Thoracic aorta (tissue), 2 donors: Measurements from ENCODE around the gene EFHD1. TPM values are rescaled to one million over a fixed set of nuclear protein-coding genes. Genes with fewer than 3 reads are reported as not detected.
A peak's percentile ranks its signal among the peaks of the same experiment; 100 is the strongest.

ENCODE experiments used
- ATAC-seq: fragments of 150-250 bp; one replicate; pipeline ENCODE4 v1.8.0; 2017; ENCODE audit warnings: low read depth; ENCODE audit not compliant: insufficient number of reproducible peaks, low FRiP score
- DNase-seq: peaks from one replicate; pipeline ENCODE4 v3.0.0-alpha.2; 2020; ENCODE audit warnings: low spot score
- H3K27ac ChIP-seq, 2 donors: fragments of 200-600 bp; sonication (generic); 1 replicate in 1 of 2; 2 replicates in 1 of 2; pipeline ENCODE4 v1.5.1; 2016; ENCODE audit warnings: mild to moderate bottlenecking in 2 of 2, moderate library complexity in 2 of 2
- H3K27me3 ChIP-seq: fragments of 200-600 bp; sonication (generic); replicated peaks from 2 replicates; pipeline ENCODE4 v1.6.0; 2016; ENCODE audit warnings: mild to moderate bottlenecking; ENCODE audit not compliant: insufficient read depth
- H3K36me3 ChIP-seq: fragments of 200-600 bp; sonication (generic); one replicate; pipeline ENCODE4 v1.5.1; 2016
- H3K4me1 ChIP-seq, 2 donors: fragments of 200-600 bp; sonication (generic); 1 replicate in 1 of 2; 2 replicates in 1 of 2; pipeline versions ENCODE4 v1.5.1 to v1.6.0; 2016; ENCODE audit warnings: low read depth in 2 of 2, mild to moderate bottlenecking in 1 of 2; ENCODE audit not compliant: control insufficient read depth in 1 of 2
- H3K4me3 ChIP-seq: fragments of 200-600 bp; sonication (generic); 2 replicates; pipeline ENCODE4 v1.5.1; 2016; ENCODE audit warnings: mild to moderate bottlenecking
- H3K9me3 ChIP-seq: fragments of 200-600 bp; sonication (generic); 2 replicates; pipeline ENCODE4 v1.5.1; 2016
- total RNA-seq, 2 donors: library from RNA; depleted of rRNA; stranded (reverse); fragments of >200 nt; gene quantifications; one replicate each; pipeline versions ENCODE4 v1.1.0 to v1.2.3, GENCODE V29; 2016
- TF ChIP-seq, protein P1 (sequence below): fragments of 200-600 bp; sonication (generic); IDR thresholded peaks from one replicate; pipeline ENCODE4 v1.5.1; 2019; ENCODE audit warnings: antibody characterized with exemption

The EFHD1 gene
- total RNA-seq, 2 donors from 2014 or later = 111 to 211 TPM

GRCh38 chr2:232662486-232663260 lies 29.3 kb downstream of the EFHD1 start:
- Histone ChIP-seq H3K27me3 (no peaks in the 10 kb centered on the region), H3K4me3 (no peak overlapping the region), H3K27ac (no peak overlapping the region), H3K36me3 (peaks cover 3% of the 10 kb centered on the region), H3K9me3 (no peaks in the 10 kb centered on the region), H3K4me1 (peaks cover 17 to 47% of the 10 kb centered on the region in 2 donors)
- DNase-seq = no peak
- ATAC-seq = no peak
- TF ChIP-seq, protein P1, sequence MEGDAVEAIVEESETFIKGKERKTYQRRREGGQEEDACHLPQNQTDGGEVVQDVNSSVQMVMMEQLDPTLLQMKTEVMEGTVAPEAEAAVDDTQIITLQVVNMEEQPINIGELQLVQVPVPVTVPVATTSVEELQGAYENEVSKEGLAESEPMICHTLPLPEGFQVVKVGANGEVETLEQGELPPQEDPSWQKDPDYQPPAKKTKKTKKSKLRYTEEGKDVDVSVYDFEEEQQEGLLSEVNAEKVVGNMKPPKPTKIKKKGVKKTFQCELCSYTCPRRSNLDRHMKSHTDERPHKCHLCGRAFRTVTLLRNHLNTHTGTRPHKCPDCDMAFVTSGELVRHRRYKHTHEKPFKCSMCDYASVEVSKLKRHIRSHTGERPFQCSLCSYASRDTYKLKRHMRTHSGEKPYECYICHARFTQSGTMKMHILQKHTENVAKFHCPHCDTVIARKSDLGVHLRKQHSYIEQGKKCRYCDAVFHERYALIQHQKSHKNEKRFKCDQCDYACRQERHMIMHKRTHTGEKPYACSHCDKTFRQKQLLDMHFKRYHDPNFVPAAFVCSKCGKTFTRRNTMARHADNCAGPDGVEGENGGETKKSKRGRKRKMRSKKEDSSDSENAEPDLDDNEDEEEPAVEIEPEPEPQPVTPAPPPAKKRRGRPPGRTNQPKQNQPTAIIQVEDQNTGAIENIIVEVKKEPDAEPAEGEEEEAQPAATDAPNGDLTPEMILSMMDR = no peak

DNA sequence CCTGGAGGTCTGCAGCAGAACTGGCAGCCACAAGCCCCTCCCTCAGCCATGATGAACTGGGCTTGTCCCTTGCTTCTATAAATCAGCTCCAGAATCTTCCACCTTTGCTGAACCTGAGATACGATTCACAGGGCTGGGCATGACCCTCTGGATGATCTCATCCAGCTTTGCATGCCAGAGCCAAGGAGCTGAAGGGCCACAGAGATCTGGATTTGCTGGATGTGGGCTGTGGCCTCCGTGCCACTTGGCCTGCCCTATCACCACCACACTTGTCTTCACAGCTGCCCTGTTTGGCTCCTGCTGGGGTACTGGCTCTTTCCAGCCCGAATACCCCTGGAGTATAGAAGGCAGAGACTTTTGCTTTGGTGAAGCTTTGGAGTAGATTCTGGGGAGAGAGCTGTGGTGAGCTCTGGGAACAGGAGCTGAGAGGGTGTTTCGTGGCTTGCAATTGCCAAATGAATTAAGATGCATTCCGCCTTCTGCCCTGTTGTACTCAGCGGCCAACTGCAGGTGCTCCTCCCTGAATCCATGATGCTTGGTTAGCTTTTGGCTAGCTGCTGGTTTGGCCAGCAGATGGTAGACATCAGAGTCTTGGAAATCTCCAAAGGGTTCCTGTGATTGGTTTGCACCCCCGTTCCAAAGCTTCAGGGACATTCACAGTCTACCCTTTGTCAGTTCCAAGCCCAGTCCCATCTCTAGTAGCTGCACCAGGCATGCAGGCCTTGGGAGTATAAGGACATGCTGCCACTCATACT lies 32.8 kb downstream of the EFHD1 start:
- H3K27me3 ChIP-seq = no peaks in the 10 kb centered on the region
- peaks cover 8 to 46% of the 10 kb centered on the region in 2 donors for H3K4me1 ChIP-seq
- no peak for DNase-seq
- peaks cover 9% of the 10 kb centered on the region for H3K36me3 ChIP-seq
- TF ChIP-seq, protein P1 = no peak
- no peaks in the 10 kb centered on the region for H3K9me3 ChIP-seq
- peak overlapping the region; percentile 28 to 77 for H3K27ac ChIP-seq
- peak; percentile 10 for ATAC-seq
- no peak overlapping the region for H3K4me3 ChIP-seq

- H3K9me3 ChIP-seq = no peaks in the 10 kb centered on the region
- ATAC-seq (peak; percentile 34), DNase-seq (no peak)
- peaks cover 8 to 56% of the 10 kb centered on the region in 2 donors for H3K4me1 ChIP-seq
- H3K36me3 ChIP-seq = peaks cover 23% of the 10 kb centered on the region
- TF ChIP-seq, protein P1 = no peak
- peak overlapping the region; percentile 49 for H3K4me3 ChIP-seq
- peak overlapping the region; percentile 73 to 77 for H3K27ac ChIP-seq
- H3K27me3 ChIP-seq = no peaks in the 10 kb centered on the region
Observed at GRCh38 chr2:232667989-232668583, 34.7 kb downstream of the EFHD1 start.

GRCh38 chr2:232668805-232669444 lies 35.5 kb downstream of the EFHD1 start:
- H3K9me3 ChIP-seq = no peaks in the 10 kb centered on the region
- H3K36me3 ChIP-seq = peaks cover 29% of the 10 kb centered on the region
- DNase-seq (no peak), ATAC-seq (no peak)
- H3K27me3 ChIP-seq = no peaks in the 10 kb centered on the region
- H3K27ac ChIP-seq = peak overlapping the region; percentile 73 to 77
- H3K4me1 ChIP-seq = peaks cover 8 to 56% of the 10 kb centered on the region in 2 donors
- H3K4me3 ChIP-seq = no peak overlapping the region
- TF ChIP-seq, protein P1 = peak; percentile 45
